HG03432 (cell line): ENCODE data around the gene BATF.
A peak's percentile ranks its signal among the peaks of the same experiment; 100 is the strongest.

Source experiments
- ATAC-seq: cut with Tn5 transposase; IDR thresholded peaks from one replicate; pipeline ENCODE4 v1.9.1; 2021; ENCODE audit warnings: mild to moderate bottlenecking, moderate library complexity; ENCODE audit not compliant: unreplicated experiment

Gene BATF

GRCh38 chr14:75559451-75560222, 37.4 kb downstream of the BATF start:
- no peak for ATAC-seq

GRCh38 chr14:75561013-75561432, 38.8 kb downstream of the BATF start:
- peak; percentile 56 for ATAC-seq

- ATAC-seq = no peak
Observed at GRCh38 chr14:75562089-75562488, 39.8 kb downstream of the BATF start.

GRCh38 chr14:75562489-75562888, 40.2 kb downstream of the BATF start:
- no peak for ATAC-seq

- ATAC-seq = no peak
Observed at GRCh38 chr14:75563931-75564330, 41.7 kb downstream of the BATF start.

- no peak for ATAC-seq
Observed at GRCh38 chr14:75565056-75565455, 42.8 kb downstream of the BATF start.

- ATAC-seq = no peak
Observed at GRCh38 chr14:75566321-75566720, 44.1 kb downstream of the BATF start.

- no peak for ATAC-seq
Observed at GRCh38 chr14:75566752-75567151, 44.5 kb downstream of the BATF start.

- ATAC-seq = no peak
Observed at GRCh38 chr14:75568140-75568539, 45.9 kb downstream of the BATF start.

- no peak for ATAC-seq
Observed at GRCh38 chr14:75568791-75569190, 46.5 kb downstream of the BATF start.

- ATAC-seq = no peak
Observed at GRCh38 chr14:75570797-75571196, 48.5 kb downstream of the BATF start.

- no peak for ATAC-seq
Observed at GRCh38 chr14:75572104-75572503, 49.8 kb downstream of the BATF start.

GRCh38 chr14:75577090-75577489, 54.8 kb downstream of the BATF start:
- no peak for ATAC-seq

GRCh38 chr14:75577729-75578101, 55.4 kb downstream of the BATF start:
- ATAC-seq = peak; percentile 88

- ATAC-seq = peak; percentile 43
Observed at GRCh38 chr14:75578102-75578785, 56.0 kb downstream of the BATF start, which contains the start of gene FLVCR2. Gene FLVCR2 (plus strand): TSS chr14:75578620. CDS start chr14:75578973, 353 bp downstream.

GRCh38 chr14:75578786-75579337, 56.6 kb downstream of the BATF start:
- ATAC-seq = peak; percentile 8

GRCh38 chr14:75579338-75579864, 57.1 kb downstream of the BATF start:
- no peak for ATAC-seq

GRCh38 chr14:75579882-75580281, 57.6 kb downstream of the BATF start:
- ATAC-seq = no peak

- ATAC-seq = no peak
Observed at GRCh38 chr14:75587388-75587787, 65.1 kb downstream of the BATF start.

- no peak for ATAC-seq
Observed at GRCh38 chr14:75589931-75590330, 67.7 kb downstream of the BATF start.

- no peak for ATAC-seq
Observed at GRCh38 chr14:75591331-75591946, 69.2 kb downstream of the BATF start.
